GM12878 (cell line): Measurements from ENCODE around the gene C9orf72. TPM values are rescaled to one million over a fixed set of nuclear protein-coding genes. Genes with fewer than 3 reads are reported as not detected.

Source experiments
- ATAC-seq: fragments of 200-7000 bp; cut with Tn5 transposase; 3 replicates; pipeline ENCODE4 v1.9.1; 2020; ENCODE audit warnings: mild to moderate bottlenecking, moderate library complexity
- BruUV-seq: library from RNA; stranded (reverse); fragments of 400-500 nt; replicated peaks from 2 replicates; lab custom pipeline; 2021; lab: Mats Ljungman, UMichigan
- CTCF ChIA-PET: fragments of 300-600 bp; sonication (Branson Sonifier 250); formaldehyde crosslinking; extraction: SDS; loops from one replicate; lab custom pipeline; 2021; ENCODE audit warnings: inconsistent platforms; lab: Yijun Ruan, JAX
- POLR2A ChIA-PET: fragments of 350-600 bp; formaldehyde crosslinking; extraction: SDS; loops from one replicate; lab custom pipeline; 2021; ENCODE audit warnings: inconsistent platforms; lab: Charles Lee
- RAD21 ChIA-PET: fragments of 300-600 bp; sonication (Branson Sonifier 250); formaldehyde crosslinking; loops from one replicate; lab custom pipeline; 2023; ENCODE audit warnings: antibody characterized with exemption; ENCODE audit not compliant: unreplicated experiment; lab: Charles Lee
- SMC1A ChIA-PET: fragments of 300-600 bp; sonication (Branson Sonifier 250); formaldehyde crosslinking; loops from one replicate; lab custom pipeline; 2023; ENCODE audit not compliant: unreplicated experiment, uncharacterized antibody; lab: Charles Lee
- DNase-seq: peaks from one replicate; pipeline ENCODE4 v3.0.0-alpha.2; 2011; ENCODE audit warnings: low read depth, low spot score
- FAIRE-seq: peaks from 3 replicates; lab custom pipeline; 2011; peaks lifted over from hg19 to GRCh38; lab: Jason Lieb, UNC
- H2AFZ ChIP-seq: 2 replicates; pipeline ENCODE4 v1.6.0; 2011; ENCODE audit warnings: low read depth, low read length, control low read depth; ENCODE audit not compliant: control insufficient read depth
- H3K27ac ChIP-seq: 2 replicates; pipeline ENCODE4 v1.5.1; 2011; ENCODE audit warnings: control low read depth; ENCODE audit not compliant: control insufficient read depth, insufficient read depth
- H3K27me3 ChIP-seq, 2 experiments: replicated peaks in 1 of 2; 2 replicates each; pipeline versions ENCODE4 v1.6.0 to v1.6.1; 2011; ENCODE audit warnings: low read length in 1 of 2; ENCODE audit not compliant: control insufficient read depth in 2 of 2, insufficient read depth in 2 of 2
- H3K36me3 ChIP-seq, 2 experiments: 2 replicates each; pipeline ENCODE4 v1.5.1; 2011; ENCODE audit warnings: low read length in 1 of 2; ENCODE audit not compliant: control insufficient read depth in 2 of 2, insufficient read depth in 2 of 2
- H3K4me1 ChIP-seq: 2 replicates; pipeline ENCODE4 v1.6.1; 2011; ENCODE audit warnings: mild to moderate bottlenecking, low read length, moderate library complexity, mixed read lengths; ENCODE audit not compliant: control insufficient read depth, insufficient read depth
- H3K4me2 ChIP-seq: 2 replicates; pipeline ENCODE4 v1.6.0; 2011; ENCODE audit warnings: control low read depth; ENCODE audit not compliant: control insufficient read depth, insufficient read depth
- H3K4me3 ChIP-seq: fragments of 200-600 bp; sonication (generic); 2 replicates; pipeline ENCODE4 v1.5.1; 2016
- H3K79me2 ChIP-seq: 2 replicates; pipeline ENCODE4 v1.6.0; 2011; ENCODE audit warnings: low read length; ENCODE audit not compliant: control insufficient read depth, insufficient read depth
- H3K9ac ChIP-seq: 2 replicates; pipeline ENCODE4 v1.8.0; 2011; ENCODE audit warnings: low read length, control low read depth, mixed read lengths; ENCODE audit not compliant: control insufficient read depth, insufficient read depth
- H3K9me3 ChIP-seq: replicated peaks from 3 replicates; pipeline ENCODE4 v1.5.1; 2011; ENCODE audit warnings: mild to moderate bottlenecking, low read length; ENCODE audit not compliant: control insufficient read depth, insufficient read depth
- H4K20me1 ChIP-seq: 2 replicates; pipeline ENCODE4 v1.6.0; 2011; ENCODE audit not compliant: control insufficient read depth, insufficient read depth
- ESRRA ChIP-seq: IDR thresholded peaks from 2 replicates; pipeline ENCODE4 v1.6.1; 2012; ENCODE audit warnings: mild to moderate bottlenecking, low read length, improper control_type of control experiment
- NFYA ChIP-seq: IDR thresholded peaks from 2 replicates; pipeline ENCODE4 v1.6.1; 2011; ENCODE audit warnings: low read depth, mild to moderate bottlenecking, low read length, improper control_type of control experiment, borderline replicate concordance
- NR2C2 ChIP-seq: IDR thresholded peaks from 2 replicates; pipeline ENCODE4 v1.6.1; 2011; ENCODE audit warnings: borderline replicate concordance, low read depth; ENCODE audit not compliant: control insufficient read depth, insufficient read length
- RAD51 ChIP-seq: fragments of 450-650 bp; IDR thresholded peaks from 2 replicates; pipeline ENCODE4 v1.6.1; 2016; ENCODE audit warnings: moderate library complexity, mild to moderate bottlenecking, inconsistent platforms
- SMARCA5 ChIP-seq: fragments of 450-650 bp; IDR thresholded peaks from 2 replicates; pipeline ENCODE4 v1.6.1; 2017; ENCODE audit warnings: mild to moderate bottlenecking
- ZNF207 ChIP-seq: fragments of 450-650 bp; IDR thresholded peaks from 2 replicates; pipeline ENCODE4 v1.6.1; 2014; ENCODE audit warnings: antibody characterized with exemption, mild to moderate bottlenecking, borderline replicate concordance
- WGBS: methylation state at CpG from one replicate; pipeline ENCODE4 v1.1.6; 2016; ENCODE audit warnings: low lambda C conversion rate; ENCODE audit not compliant: insufficient replicate concordance, insufficient coverage; ENCODE audit errors: missing lambda C conversion rate; 5-methylcytosine and 5-hydroxymethylcytosine counted together
- in situ Hi-C: fragments of 300-500 bp; cut with MboI; formaldehyde crosslinking; loops from 9 replicates; pipeline ENCODE4 v1.14.3; 2018; ENCODE audit warnings: mixed read lengths
- intact Hi-C: fragments of 100-400 bp; cut with micrococcal nuclease; formaldehyde crosslinking; loops from one replicate; pipeline ENCODE4 v1.14.2; 2022; ENCODE audit not compliant: unreplicated experiment
- polyA plus RNA-seq, 11 experiments: library from polyadenylated mRNA; depleted of rRNA in 4 of 11; unstranded in 6 of 11; stranded (reverse) in 5 of 11; fragments of >200 nt; fragmentation: Nextera tagmentation in 4 of 11; fragmentation: Illumina TruSeq in 1 of 11; extraction: Ambion mirVana in 4 of 11; extraction: Trizol in 1 of 11; gene quantifications; 1 replicate in 1 of 11; 2 replicates in 10 of 11; pipeline versions ENCODE4 v1.2.1 to v1.2.3, GENCODE V29; 2011 to 2016; ENCODE audit warnings: inconsistent platforms in 2 of 11, missing spikeins in 2 of 11, low read depth in 1 of 11
- total RNA-seq, 4 experiments: library from RNA; depleted of rRNA in 3 of 4; stranded (reverse); fragments of >200 nt in 3 of 4; fragmentation: Illumina TruSeq in 1 of 4; extraction: Trizol in 1 of 4; gene quantifications; 2 replicates each; pipeline versions ENCODE4 v1.2.1 to v1.2.3, GENCODE V29; 2013 to 2021
- TF ChIP-seq, protein P1 (sequence below): fragments of 450-650 bp; IDR thresholded peaks from 2 replicates; pipeline ENCODE4 v1.6.1; 2014; ENCODE audit warnings: mild to moderate bottlenecking
- TF ChIP-seq, protein P2 (sequence below): IDR thresholded peaks from 2 replicates; pipeline ENCODE4 v1.6.1; 2012; ENCODE audit warnings: improper control_type of control experiment, low read depth, low read length; ENCODE audit not compliant: insufficient replicate concordance
- TF ChIP-seq, protein P3 (sequence below): IDR thresholded peaks from 2 replicates; pipeline ENCODE4 v1.6.1; 2011; ENCODE audit warnings: borderline replicate concordance, low read depth, mild to moderate bottlenecking, moderate library complexity, low read length; ENCODE audit not compliant: insufficient read depth, poor library complexity, severe bottlenecking

Gene C9orf72
- total and polyA plus RNA-seq, 10 of the 15 experiments (the other 5 are each of a cell fraction or from before 2014, with no cell fraction given): 4.8 to 9.0 (median 6.4) TPM

DNA sequence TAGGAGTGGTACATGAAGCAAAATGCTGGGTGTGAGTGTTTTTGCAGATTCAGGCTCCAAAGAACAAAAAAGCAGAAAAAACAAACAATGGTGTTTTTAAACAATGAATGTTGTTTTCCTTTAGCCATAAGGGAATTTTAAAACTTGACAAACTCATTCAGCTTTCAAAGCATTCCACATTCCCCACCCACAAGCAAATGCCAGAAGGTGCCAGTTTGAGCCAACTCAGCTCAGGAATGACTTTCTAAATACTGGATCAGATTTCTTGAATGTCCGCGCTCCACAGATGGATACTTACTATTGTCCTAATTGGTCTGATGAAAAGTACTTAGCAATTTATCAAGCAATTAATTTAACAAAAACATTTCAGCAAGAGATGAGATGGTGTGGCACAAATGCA, 30.8 kb downstream of the C9orf72 start:
- H3K9ac ChIP-seq: no peak overlapping the region
- no peaks in the 10 kb centered on the region for H3K79me2 ChIP-seq
- no peak overlapping the region for H3K4me2 ChIP-seq
- intact Hi-C loops: no loop called here
- ChIA-PET CTCF (interaction anchor here (0.7 to 4.9 kb wide), 4 partner anchors 12 to 210 kb away, joined by 3 to 28 read pairs (median 4); partner anchors contain the start of gene MOB3B), RAD21 (no interaction called here), SMC1A (interaction anchor here (1.6 to 2.3 kb wide), 3 partner anchors 19 to 209 kb away, joined by 5 to 8 read pairs (median 6); no protein-coding TSS in a partner anchor), POLR2A (interaction anchor here (1.1 kb wide), 1 partner anchor 21 kb away, joined by 3 read pairs; no protein-coding TSS in a partner anchor)
- WGBS: 100% methylated on average over 2 of the region's 2 CpGs
- no peak overlapping the region for H2AFZ ChIP-seq
- H3K27me3 ChIP-seq: no peaks in the 10 kb centered on the region
- TF ChIP-seq, protein P1, sequence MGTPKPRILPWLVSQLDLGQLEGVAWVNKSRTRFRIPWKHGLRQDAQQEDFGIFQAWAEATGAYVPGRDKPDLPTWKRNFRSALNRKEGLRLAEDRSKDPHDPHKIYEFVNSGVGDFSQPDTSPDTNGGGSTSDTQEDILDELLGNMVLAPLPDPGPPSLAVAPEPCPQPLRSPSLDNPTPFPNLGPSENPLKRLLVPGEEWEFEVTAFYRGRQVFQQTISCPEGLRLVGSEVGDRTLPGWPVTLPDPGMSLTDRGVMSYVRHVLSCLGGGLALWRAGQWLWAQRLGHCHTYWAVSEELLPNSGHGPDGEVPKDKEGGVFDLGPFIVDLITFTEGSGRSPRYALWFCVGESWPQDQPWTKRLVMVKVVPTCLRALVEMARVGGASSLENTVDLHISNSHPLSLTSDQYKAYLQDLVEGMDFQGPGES: no peak
- TF ChIP-seq ZNF207 (no peak), NR2C2 (no peak), RAD51 (no peak), NFYA (no peak), ESRRA (no peak), SMARCA5 (no peak)
- TF ChIP-seq, protein P2, sequence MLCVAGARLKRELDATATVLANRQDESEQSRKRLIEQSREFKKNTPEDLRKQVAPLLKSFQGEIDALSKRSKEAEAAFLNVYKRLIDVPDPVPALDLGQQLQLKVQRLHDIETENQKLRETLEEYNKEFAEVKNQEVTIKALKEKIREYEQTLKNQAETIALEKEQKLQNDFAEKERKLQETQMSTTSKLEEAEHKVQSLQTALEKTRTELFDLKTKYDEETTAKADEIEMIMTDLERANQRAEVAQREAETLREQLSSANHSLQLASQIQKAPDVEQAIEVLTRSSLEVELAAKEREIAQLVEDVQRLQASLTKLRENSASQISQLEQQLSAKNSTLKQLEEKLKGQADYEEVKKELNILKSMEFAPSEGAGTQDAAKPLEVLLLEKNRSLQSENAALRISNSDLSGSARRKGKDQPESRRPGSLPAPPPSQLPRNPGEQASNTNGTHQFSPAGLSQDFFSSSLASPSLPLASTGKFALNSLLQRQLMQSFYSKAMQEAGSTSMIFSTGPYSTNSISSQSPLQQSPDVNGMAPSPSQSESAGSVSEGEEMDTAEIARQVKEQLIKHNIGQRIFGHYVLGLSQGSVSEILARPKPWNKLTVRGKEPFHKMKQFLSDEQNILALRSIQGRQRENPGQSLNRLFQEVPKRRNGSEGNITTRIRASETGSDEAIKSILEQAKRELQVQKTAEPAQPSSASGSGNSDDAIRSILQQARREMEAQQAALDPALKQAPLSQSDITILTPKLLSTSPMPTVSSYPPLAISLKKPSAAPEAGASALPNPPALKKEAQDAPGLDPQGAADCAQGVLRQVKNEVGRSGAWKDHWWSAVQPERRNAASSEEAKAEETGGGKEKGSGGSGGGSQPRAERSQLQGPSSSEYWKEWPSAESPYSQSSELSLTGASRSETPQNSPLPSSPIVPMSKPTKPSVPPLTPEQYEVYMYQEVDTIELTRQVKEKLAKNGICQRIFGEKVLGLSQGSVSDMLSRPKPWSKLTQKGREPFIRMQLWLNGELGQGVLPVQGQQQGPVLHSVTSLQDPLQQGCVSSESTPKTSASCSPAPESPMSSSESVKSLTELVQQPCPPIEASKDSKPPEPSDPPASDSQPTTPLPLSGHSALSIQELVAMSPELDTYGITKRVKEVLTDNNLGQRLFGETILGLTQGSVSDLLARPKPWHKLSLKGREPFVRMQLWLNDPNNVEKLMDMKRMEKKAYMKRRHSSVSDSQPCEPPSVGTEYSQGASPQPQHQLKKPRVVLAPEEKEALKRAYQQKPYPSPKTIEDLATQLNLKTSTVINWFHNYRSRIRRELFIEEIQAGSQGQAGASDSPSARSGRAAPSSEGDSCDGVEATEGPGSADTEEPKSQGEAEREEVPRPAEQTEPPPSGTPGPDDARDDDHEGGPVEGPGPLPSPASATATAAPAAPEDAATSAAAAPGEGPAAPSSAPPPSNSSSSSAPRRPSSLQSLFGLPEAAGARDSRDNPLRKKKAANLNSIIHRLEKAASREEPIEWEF: no peak
- TF ChIP-seq, protein P3, sequence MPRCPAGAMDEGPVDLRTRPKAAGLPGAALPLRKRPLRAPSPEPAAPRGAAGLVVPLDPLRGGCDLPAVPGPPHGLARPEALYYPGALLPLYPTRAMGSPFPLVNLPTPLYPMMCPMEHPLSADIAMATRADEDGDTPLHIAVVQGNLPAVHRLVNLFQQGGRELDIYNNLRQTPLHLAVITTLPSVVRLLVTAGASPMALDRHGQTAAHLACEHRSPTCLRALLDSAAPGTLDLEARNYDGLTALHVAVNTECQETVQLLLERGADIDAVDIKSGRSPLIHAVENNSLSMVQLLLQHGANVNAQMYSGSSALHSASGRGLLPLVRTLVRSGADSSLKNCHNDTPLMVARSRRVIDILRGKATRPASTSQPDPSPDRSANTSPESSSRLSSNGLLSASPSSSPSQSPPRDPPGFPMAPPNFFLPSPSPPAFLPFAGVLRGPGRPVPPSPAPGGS: no peak
- DNase-seq (no peak), ATAC-seq (no peak), FAIRE-seq (no peak)
- H3K36me3 ChIP-seq: no peaks in the 10 kb centered on the region; a peak in 1 of 4 replicates
- no peak overlapping the region for H3K27ac ChIP-seq
- peaks cover 10% of the 10 kb centered on the region for H3K4me1 ChIP-seq
- BruUV-seq: no TSS peak
- H4K20me1 ChIP-seq: no peaks in the 10 kb centered on the region
- H3K4me3 ChIP-seq: no peak overlapping the region
- in situ Hi-C loops: no loop called here
- no peaks in the 10 kb centered on the region for H3K9me3 ChIP-seq
